AG04450 (cell line): ENCODE measurements around the gene MACF1. TPM values are rescaled to one million over a fixed set of nuclear protein-coding genes. Genes with fewer than 3 reads are reported as not detected.
A peak's percentile ranks its signal among the peaks of the same experiment; 100 is the strongest.

ENCODE experiments used
- CTCF ChIA-PET: fragments of 300-600, 350-600 bp; formaldehyde crosslinking; extraction: SDS; loops from one replicate; lab custom pipeline; 2022; ENCODE audit warnings: antibody characterized with exemption, inconsistent platforms; lab: Charles Lee
- POLR2A ChIA-PET: fragments of 350-600 bp; formaldehyde crosslinking; extraction: SDS; loops from one replicate; lab custom pipeline; 2021; ENCODE audit warnings: antibody characterized with exemption, inconsistent platforms; lab: Yijun Ruan, JAX
- DNase-seq: peaks from one replicate; pipeline ENCODE4 v3.0.0-alpha.2; 2011; ENCODE audit warnings: low read depth, low spot score
- H3K27ac ChIP-seq: one replicate; pipeline ENCODE4 v1.5.1; 2012; ENCODE audit warnings: low read depth, low read length, control low read depth
- H3K27me3 ChIP-seq: one replicate; pipeline ENCODE4 v1.6.0; 2012; ENCODE audit warnings: low read length; ENCODE audit not compliant: control insufficient read depth, insufficient read depth
- H3K4me3 ChIP-seq: 2 replicates; pipeline ENCODE4 v1.5.1; 2011; ENCODE audit warnings: mild to moderate bottlenecking, low read depth, low read length, control low read depth
- H3K9me3 ChIP-seq: 2 replicates; pipeline ENCODE4 v1.5.1; 2012; ENCODE audit warnings: low read length; ENCODE audit not compliant: control insufficient read depth, insufficient read depth
- CTCF ChIP-seq: IDR thresholded peaks from 2 replicates; pipeline ENCODE4 v1.5.1; 2011; ENCODE audit warnings: low read depth, low read length, control low read depth, inconsistent platforms
- polyA plus RNA-seq: library from polyadenylated mRNA; depleted of rRNA; stranded (reverse); fragments of >200 nt; gene quantifications from 2 replicates; pipeline ENCODE4 v1.2.3, GENCODE V29; 2011

The MACF1 gene
- polyA plus RNA-seq, 1 experiment = 118 TPM

GRCh38 chr1:39392851-39393573 lies 188.5 kb downstream of the MACF1 start:
- Histone ChIP-seq H3K27ac (peak overlapping the region; percentile 40), H3K4me3 (no peak overlapping the region), H3K27me3 (no peaks in the 10 kb centered on the region), H3K9me3 (no peaks in the 10 kb centered on the region)
- POLR2A ChIA-PET = no interaction called here
- DNase-seq = no peak
- TF ChIP-seq CTCF = no peak
- CTCF ChIA-PET = interaction anchor here (0.6 to 3.9 kb wide), 4 partner anchors 18 to 295 kb away, joined by 4 to 26 read pairs (median 7); no protein-coding TSS in a partner anchor

GRCh38 chr1:39393645-39394044 lies 189.2 kb downstream of the MACF1 start:
- no peak for DNase-seq
- Histone ChIP-seq H3K4me3 (no peak overlapping the region), H3K27ac (no peak overlapping the region), H3K27me3 (no peaks in the 10 kb centered on the region), H3K9me3 (no peaks in the 10 kb centered on the region)
- ChIA-PET POLR2A (no interaction called here), CTCF (no interaction called here)
- TF ChIP-seq CTCF = no peak

- H3K27me3 ChIP-seq = no peaks in the 10 kb centered on the region
- no peak overlapping the region for H3K4me3 ChIP-seq
- no peak for TF ChIP-seq CTCF
- ChIA-PET CTCF (interaction anchor here (0.9 kb wide), 1 partner anchor 17 kb away, joined by 7 read pairs; no protein-coding TSS in a partner anchor), POLR2A (interaction anchor here (0.7 kb wide), 1 partner anchor 131 kb away, joined by 3 read pairs; no protein-coding TSS in a partner anchor)
- no peak for DNase-seq
- no peaks in the 10 kb centered on the region for H3K9me3 ChIP-seq
- peak overlapping the region; percentile 84 for H3K27ac ChIP-seq
Measured at GRCh38 chr1:39394059-39394458, 189.6 kb downstream of the MACF1 start.

- no peak for DNase-seq
- no peak overlapping the region for H3K4me3 ChIP-seq
- POLR2A ChIA-PET = interaction anchor here (0.7 to 0.8 kb wide), 2 partner anchors 7 to 130 kb away, joined by 3 read pairs; no protein-coding TSS in a partner anchor
Measured at GRCh38 chr1:39394598-39394997, 190.1 kb downstream of the MACF1 start.

More at GRCh38 chr1:39394598-39394997, 190.1 kb downstream of the MACF1 start:
- CTCF ChIA-PET = interaction anchor here (0.6 to 0.9 kb wide), 3 partner anchors 11 to 135 kb away, joined by 3 to 7 read pairs (median 3); no protein-coding TSS in a partner anchor
- Histone ChIP-seq H3K9me3 (no peaks in the 10 kb centered on the region), H3K27ac (peak overlapping the region; percentile 84), H3K27me3 (no peaks in the 10 kb centered on the region)
- no peak for TF ChIP-seq CTCF
